Stimulated activated CD4-positive, alpha-beta T cell treated with anti-CD3 and anti-CD28 coated beads, Interleukin-1b, Interleukin-23, amount 100 ng/mL, for 48 hours (primary cell): ENCODE data around the gene CCL7.

Experiments used
- DNase-seq: peaks from one replicate; pipeline ENCODE4 v3.0.0-alpha.2; 2020

Gene CCL7

DNA sequence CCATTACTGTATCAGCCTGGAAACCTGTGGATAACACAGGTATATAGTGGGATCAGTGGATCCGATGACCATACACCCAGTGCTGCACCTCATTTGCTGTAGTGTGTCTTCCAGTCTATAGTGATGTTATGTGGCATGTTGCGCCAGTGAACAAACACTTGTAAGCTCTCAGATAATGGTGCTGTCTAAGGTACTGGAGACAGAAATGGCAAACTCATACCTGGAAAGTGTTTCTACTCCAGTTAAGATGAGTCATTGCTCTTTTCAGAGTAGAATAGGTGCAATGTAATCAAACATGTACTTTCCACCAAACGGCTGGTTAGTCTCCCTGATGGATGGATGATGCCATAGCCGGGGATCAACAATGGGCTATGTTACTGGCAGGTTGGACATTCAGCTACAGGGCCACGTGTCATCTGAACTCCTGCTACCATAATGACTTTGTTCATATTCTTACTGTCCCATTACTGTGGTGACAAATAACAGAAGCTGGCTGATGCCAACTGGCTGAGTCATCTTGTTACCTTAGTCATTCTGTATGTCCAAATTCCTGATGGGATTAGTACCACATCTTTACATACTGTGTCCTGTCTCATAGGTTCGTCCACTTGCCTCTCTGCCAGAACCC lies 21.8 kb downstream of the CCL7 start:
- DNase-seq, result peak; percentile 5

DNA sequence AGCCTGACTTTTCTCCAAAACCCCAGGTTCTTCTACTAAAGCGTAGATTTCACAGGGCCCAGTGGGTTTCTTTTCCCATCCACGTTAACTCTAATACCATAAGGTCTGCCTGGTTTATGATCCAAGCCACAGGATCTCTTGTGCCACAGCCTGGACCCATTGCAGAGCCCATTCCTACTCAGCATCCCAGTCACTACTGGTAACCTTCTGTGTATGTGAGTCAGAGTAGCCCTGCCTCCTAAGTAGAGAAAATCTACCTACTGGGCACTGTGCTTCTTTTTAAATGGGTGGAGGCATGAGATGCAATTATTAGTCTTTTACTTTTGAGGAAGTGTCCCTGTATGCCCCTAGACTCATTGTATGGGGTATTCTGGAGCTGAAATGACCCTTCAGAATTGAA lies 29.0 kb downstream of the CCL7 start:
- no peak for DNase-seq

DNA sequence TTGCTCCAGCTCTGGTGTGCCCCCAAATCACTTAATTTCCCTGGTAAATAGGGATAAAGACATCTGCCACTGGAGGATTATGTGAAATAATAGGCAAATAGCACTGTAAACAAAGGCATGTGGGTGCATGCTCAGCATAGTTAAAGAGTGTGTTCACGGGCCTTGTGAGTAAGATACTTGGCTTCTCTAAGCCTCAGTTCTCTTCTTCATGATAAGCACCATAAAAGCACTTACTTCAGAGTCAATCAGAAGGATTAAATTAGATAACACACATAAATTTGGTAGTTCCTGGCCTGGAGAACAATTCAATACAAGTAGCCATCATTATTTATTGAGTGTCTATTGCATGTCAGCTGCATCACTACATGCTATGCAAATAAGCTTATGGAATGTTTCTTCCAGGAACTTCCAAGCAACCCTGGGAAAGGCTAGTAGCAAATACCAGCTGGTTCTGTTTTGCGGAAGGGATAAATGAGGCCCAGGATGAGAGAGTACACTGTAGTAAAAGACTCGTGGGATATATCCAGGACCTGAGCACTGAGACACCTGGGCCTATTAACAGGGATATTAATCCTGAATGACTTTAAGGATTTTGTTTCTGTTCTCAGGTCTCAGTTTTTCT lies 30.0 kb downstream of the CCL7 start:
- DNase-seq, result no peak

DNA sequence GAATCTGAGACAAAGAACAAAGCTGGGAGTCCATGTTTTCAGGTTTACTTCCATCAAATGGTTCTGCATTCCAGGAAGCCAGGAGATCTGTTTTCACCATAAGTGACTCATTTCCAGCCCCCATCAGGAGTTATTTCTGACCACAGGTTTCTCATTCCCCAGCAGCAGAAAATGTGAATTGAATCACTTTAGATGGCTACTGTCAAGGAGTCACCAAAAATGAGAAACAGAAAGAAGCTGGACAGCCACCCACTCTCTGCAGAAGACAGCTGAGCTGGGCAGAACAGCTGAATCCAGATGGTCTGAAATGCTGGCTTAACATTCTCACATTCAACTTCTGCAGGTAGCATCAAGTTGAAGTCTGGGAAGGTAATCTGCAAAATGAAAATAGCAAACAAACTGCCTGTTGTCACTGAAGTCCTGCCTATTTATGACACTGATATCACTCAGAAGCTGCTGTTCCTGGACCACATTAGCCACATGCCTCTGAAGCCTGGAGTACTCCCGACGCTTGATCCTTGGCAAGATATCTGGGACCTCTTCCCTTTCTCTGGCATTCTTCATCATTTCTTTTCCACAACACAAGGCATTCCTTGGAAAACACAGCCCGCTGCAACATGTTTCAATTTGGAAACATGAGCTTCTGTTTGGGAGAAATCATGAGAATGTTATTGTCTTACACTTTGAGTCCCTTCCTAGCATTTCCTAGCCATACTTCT lies 30.8 kb downstream of the CCL7 start:
- DNase-seq, result no peak

DNA sequence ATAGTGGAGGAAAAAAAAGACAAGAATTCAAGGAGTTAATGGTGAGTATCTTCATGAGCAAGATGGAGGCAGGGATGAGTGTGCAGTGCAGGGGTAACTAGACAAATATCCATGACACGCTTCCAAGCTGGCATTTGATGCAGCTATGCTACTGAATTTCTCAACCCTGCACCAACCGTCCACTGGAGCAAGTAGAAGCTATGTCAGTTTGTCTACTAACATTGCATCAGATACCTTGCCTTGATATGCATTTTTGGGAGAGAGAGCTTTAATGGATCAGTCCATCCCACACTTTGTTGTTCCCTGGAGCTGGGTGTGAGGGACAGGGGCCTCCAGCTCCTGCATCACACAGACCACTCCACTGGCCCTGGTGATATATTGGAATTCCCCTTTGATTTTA lies 32.0 kb downstream of the CCL7 start:
- DNase-seq, result no peak

DNA sequence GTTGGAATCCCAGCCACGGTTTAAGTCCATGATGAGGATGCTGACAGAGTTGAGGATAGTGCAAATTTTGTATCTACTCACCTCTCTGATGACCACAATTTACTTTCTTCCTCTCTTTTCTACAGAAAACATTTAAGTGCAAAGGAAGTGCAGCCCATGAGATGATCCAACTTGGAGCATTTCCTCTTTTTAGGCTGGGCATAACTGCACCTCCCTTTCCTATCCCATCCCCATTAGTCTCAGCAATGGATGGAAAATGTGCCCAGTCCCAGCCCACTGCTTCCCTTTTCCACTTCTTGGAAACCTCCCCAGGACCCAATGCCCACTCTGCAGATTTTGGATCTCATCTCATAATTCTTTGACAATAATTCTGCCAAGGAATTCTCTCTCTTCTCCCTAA lies 32.6 kb downstream of the CCL7 start:
- no peak for DNase-seq

DNA sequence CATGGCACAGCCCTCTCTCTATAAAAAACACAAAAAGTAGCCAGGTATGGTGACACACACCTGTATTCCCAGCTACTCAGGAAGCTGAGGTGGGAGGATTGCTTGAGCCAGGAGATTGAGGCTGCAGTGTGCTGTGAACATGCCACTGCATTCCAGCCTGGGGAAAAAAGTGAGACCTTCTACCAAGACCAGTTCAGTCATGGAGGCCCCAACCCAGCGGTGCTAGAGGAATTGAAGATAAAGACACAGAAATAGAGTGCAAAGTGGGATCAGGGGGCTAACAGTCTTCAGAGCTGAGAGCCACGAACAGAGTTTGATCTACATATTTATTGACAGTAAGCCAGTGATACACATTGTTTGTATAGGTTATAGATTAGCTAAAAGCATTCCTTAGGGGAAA lies 33.6 kb downstream of the CCL7 start:
- DNase-seq, result no peak

DNA sequence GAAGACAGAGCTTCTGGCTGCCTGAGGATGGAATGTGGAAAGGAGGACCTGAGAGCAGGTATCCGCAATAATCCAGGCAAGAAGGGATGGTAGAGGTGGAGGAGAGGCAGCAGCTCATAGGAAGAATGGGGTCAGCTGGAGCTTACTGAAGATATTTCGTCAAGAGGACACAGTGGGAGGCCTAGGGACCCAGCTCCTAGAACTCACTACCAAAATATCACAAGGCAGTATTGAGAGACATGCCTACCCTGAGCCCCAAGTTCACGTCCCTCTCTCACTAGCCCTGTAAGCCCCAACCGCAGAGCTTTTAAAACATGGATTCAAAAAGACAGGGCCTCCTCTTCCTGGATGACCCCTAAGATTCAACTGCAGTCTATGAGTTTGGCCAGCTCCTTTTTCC lies 35.0 kb downstream of the CCL7 start:
- no peak for DNase-seq

DNA sequence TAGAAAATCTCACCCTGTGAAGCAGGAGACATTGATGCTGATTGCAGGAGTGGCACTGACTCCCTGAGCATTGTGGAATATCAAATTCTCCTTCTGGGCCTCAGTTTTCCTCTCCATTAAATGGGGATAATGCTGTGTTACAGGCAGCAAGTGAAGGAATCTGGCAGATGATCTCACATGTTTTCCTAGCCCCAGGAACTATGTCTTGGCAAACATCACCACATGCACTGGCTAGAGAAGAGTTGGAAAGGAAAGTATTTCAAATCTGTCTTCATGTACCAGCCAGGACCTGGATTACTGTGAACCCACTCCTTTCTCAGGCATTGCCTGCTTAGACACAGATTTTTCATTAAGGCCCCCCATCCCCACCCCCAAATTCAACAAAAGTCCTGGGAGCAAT lies 35.6 kb downstream of the CCL7 start:
- DNase-seq, result no peak

DNA sequence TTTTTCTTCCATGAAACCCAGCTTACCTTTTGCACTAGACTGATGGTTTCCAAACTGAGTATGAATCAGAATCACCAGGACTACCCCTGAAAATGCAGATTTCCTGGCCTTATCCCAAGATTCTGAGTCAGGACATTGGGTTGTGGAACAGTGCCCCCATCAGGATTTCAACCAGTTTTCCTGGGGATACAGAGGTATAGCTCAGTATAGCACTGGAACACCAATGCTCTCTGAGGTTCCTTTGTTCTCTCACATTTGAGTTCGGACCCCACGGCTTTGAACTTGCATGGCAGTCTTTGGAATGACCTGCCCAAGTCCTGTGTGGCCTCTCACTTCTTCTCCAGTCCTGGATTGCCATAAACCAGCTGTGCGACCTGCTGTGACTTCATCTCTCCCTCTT lies 36.4 kb downstream of the CCL7 start:
- DNase-seq, result no peak

DNA sequence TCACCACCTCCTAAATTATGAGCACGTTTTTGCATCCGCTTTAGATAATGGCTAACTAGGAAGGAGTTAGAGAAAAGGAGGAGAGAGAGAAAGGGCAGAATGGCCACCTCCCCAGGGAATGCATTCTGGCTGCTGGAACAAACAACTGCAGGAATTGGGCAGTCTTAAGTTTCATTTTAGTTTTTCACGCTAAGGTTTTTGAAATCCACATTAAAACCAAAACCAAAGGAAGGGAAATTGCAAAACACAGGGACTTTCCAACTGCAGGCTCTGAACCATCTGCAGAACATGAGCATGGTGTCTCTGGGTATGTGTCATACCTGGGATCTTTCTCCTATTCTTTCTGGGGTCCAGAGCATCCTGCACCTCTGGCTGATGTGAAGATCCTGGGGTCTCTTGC lies 37.1 kb downstream of the CCL7 start:
- no peak for DNase-seq

DNA sequence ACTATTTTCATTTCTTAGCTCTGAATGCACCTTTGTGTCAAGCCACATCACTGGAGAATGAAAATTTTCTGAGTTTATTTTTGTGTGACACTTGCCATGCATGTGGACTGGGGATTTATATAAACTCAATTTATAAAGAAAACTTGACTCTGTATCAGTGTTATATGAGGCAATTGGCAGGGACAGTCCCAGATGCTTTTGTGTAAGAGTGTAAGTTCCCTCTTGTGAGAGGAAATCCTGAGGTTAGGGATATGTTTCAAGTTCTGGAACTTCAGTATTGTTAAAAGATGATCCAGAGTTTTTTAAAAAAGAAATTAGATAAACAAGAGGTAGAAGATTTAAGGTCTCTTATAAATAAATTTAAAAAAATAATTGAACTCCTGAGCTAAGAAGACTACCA lies 38.4 kb downstream of the CCL7 start:
- no peak for DNase-seq

DNA sequence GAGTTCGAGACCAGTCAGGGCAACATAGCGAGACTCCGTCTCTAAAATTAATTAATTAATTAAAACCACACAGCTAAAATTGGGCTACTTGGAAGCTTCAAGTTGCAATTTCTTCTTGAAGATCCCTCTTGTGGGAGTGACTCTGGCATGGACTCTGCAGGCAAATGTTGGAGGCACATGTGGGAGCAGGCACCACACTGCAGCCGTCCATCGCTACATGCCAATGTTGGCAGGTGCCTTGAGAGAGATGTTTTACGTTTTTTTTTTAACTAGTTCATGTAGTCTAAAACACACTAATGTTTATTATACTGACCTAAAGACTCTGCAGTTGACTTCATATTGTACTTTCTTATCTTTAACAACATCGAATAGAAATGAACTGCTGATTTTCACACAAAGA lies 41.3 kb downstream of the CCL7 start:
- no peak for DNase-seq

DNA sequence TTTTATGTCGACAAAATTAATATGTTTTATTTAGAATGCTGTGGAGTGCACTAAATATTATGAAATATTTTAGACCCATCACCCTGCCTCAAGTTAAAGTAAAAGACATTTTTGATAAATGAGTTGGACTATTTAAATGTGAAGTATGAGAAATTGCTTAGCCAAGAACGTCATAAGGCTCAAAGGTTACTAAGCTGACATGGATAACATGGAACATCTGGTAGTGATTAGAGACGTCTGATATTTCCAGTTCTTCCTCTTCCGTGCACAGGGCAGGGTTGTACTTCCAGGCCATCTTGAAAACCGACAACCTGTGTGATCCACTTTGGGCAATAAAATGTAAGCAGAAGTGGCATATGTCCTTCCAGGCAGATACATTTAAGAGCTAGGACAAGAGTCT lies 42.1 kb downstream of the CCL7 start:
- DNase-seq, result no peak

DNA sequence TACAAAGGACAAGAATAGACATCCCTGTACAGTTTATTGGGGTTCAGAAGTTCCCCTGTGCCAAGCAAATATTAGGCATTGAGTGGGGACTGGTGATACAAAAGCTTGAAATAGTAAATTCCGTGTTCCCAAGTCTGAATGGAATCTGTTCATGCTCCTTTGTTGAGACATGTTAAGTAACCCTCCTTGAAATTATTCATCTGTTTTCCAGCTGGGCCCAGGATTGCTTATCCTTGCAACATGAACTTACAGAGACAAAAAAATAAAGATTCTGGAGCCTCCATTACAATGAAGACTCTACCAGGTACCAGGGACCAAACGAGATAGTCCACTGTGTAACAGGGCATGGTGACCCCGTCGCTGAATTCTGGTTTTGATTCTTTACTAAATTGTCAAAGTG lies 43.1 kb downstream of the CCL7 start:
- DNase-seq, result no peak

DNA sequence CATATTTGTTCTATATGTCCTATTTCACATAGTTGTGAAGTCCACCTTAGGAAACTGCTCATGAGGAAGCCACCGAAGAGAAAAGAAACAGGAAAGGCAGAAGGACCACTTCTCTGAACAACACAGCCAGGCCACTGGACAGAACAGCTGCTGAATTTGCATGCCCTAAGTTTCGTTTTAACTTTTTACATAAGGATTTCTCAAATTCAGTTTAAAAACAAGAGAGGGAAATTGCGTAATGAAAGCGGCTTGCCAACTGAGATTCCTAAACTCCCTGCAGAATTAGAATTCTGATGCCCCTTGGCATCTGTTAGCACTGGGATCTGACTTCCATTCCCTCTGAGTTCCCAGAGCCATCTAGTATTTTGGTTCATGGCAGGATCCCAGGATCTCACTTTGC lies 44.3 kb downstream of the CCL7 start:
- DNase-seq, result no peak

DNA sequence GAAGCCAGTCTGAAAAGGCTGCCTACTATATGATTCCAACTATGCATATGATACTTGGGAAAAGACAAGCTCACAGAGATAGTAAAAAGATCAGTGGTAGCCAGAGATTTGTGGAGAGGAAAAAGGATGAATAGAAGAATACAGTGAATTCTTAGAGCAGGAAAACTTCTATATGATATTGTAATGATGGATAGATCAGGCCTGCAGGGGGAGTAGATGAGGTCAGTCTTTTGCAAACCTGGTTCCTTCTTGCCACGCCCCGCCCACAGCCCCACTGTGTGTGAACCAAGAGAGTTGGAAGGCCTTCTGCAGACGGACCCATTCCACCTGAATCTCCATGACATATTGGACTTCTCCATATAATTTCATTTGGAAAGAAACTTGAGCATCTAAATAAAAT lies 48.5 kb downstream of the CCL7 start:
- no peak for DNase-seq

DNA sequence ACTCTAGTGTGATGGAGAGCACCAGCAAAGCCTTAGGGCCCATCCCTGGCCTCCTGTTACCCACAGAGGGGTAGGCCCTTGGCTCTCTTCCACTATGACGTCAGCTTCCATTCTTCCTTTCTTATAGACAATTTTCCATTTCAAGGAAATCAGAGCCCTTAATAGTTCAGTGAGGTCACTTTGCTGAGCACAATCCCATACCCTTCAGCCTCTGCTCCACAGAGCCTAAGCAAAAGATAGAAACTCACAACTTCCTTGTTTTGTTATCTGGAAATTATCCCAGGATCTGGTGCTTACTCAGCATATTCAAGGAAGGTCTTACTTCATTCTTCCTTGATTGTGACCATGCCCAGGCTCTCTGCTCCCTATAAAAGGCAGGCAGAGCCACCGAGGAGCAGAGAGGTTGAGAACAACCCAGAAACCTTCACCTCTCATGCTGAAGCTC lies 49.0 kb downstream of the CCL7 start, which contains the start of gene CCL8:
Gene CCL8 (plus strand): TSS at position 397 of the 445 bp plus-strand sequence. CDS start 67 bp downstream, outside the sequence.
- no peak for DNase-seq
